BJ (cell line): ENCODE results near the gene ENTPD8. TPM values are rescaled to one million over a fixed set of nuclear protein-coding genes. Genes with fewer than 3 reads are reported as not detected.
A peak's percentile ranks its signal among the peaks of the same experiment; 100 is the strongest.

Experiments used
- CTCF ChIA-PET: fragments of 350-600 bp; formaldehyde crosslinking; extraction: SDS; loops from one replicate; lab custom pipeline; 2021; ENCODE audit warnings: antibody characterized with exemption, inconsistent platforms; lab: Yijun Ruan, JAX
- POLR2A ChIA-PET: fragments of 300-600 bp; sonication (Branson Sonifier 250); formaldehyde crosslinking; extraction: SDS; loops from one replicate; lab custom pipeline; 2021; ENCODE audit warnings: antibody characterized with exemption; lab: Charles Lee
- DNase-seq: peaks from one replicate; pipeline ENCODE4 v3.0.0-alpha.2; 2011; ENCODE audit warnings: low read depth
- H3K27me3 ChIP-seq: 2 replicates; pipeline ENCODE4 v1.6.0; 2011; ENCODE audit warnings: low read length; ENCODE audit not compliant: control insufficient read depth, insufficient read depth
- H3K36me3 ChIP-seq: 2 replicates; pipeline ENCODE4 v1.5.1; 2011; ENCODE audit warnings: low read length; ENCODE audit not compliant: control insufficient read depth, insufficient read depth
- H3K4me3 ChIP-seq: 2 replicates; pipeline ENCODE4 v1.5.1; 2011; ENCODE audit warnings: low read depth, mild to moderate bottlenecking, control low read depth, low read length
- polyA minus RNA-seq: library from RNA; depleted of rRNA, polyadenylated mRNA; stranded (reverse); fragments of >200 nt; gene quantifications from 2 replicates; pipeline ENCODE4 v1.2.3, GENCODE V29; 2011; rRNA and poly(A)+ RNA removed
- polyA plus RNA-seq: library from polyadenylated mRNA; depleted of rRNA; stranded (reverse); fragments of >200 nt; gene quantifications from 2 replicates; pipeline ENCODE4 v1.2.3, GENCODE V29; 2011; rRNA removed
- TF ChIP-seq, protein P1 (sequence below): IDR thresholded peaks from 2 replicates; pipeline ENCODE4 v1.5.1; 2011; ENCODE audit warnings: low read depth, mild to moderate bottlenecking, control low read depth, inconsistent platforms, low read length, moderate library complexity; ENCODE audit not compliant: insufficient read depth

Gene ENTPD8, protein sequence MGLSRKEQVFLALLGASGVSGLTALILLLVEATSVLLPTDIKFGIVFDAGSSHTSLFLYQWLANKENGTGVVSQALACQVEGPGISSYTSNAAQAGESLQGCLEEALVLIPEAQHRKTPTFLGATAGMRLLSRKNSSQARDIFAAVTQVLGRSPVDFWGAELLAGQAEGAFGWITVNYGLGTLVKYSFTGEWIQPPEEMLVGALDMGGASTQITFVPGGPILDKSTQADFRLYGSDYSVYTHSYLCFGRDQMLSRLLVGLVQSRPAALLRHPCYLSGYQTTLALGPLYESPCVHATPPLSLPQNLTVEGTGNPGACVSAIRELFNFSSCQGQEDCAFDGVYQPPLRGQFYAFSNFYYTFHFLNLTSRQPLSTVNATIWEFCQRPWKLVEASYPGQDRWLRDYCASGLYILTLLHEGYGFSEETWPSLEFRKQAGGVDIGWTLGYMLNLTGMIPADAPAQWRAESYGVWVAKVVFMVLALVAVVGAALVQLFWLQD
- polyA plus RNA-seq (not detected in 2 replicates), polyA minus RNA-seq (not detected in 2 replicates)

DNA sequence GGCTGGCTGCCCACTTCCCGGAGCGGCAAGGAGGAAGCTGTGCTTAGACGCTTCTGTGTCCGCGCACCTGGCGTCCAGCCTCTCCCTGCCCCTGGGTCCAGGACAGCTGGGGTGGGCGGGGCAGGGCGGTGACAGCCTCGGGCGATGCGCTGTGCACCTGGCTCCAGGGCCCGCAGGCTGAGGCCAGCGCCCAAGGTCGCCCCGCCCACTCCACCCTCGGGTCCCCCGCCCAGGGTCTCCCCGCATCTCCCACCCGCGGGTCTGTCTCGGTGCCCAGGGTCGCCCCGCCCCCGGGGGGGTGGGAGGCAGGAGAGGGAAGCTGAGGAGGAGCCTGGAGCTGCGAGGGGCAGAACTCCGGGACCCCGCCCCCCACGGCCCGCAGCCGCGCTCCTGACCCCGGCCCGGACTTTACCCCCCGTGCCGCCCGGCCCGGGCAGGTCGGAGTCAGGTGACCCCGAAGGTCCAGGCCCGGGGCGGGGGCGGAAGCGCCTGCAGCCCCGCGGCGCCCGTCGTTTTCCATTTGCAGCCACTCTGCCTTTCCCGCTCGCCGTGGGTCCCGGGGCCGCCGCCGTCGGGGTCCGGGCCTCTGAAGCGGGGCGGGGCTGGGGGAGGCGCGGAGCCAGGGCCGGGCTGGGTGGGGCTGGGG is at the start of gene ENTPD8:
ENTPD8 (minus strand) TSS at position 69 of the 646 bp plus-strand sequence. CDS start 3,072 bp downstream, outside the sequence.
- H3K4me3 ChIP-seq, result peak within 1 kb of the TSS; percentile 35
- CTCF ChIA-PET, result interaction anchor here (3.6 kb wide), 1 partner anchor 18 kb away, joined by 27 read pairs; the partner anchor contains the start of genes EXD3 and NOXA1

DNA sequence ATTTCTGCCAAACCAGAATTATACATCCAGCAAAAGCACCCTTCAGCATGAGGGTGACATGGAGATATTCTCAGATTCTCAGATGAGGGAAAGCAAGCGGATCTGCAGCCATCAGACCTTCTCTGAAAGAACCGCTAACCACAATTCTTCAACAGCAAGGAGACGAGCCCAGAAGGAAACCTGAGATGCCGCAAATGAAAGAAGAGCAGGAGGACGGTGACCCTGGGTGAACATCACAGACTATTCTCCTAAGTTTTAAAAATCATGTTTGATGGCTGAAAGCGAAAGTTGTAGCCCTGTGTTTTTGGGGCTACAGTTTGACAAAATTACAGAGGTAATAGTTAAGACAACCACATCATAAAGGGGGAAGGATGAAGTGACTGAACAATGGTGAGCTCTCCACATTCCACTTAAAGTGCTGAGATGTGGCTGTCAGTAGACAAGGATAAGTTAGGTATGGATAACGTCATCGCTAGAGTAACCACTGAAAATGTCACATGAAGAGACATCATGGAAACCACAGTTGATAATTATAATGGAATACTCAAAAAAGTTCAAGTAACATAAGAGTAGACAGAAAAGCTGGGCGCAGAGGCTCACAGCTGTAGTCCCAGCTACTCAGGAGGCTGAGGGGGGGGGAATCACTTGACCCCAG is 49.5 kb upstream of the ENTPD8 start:
- POLR2A ChIA-PET, result no interaction called here
- no peaks in the 10 kb centered on the region for H3K27me3 ChIP-seq
- no peak overlapping the region for H3K4me3 ChIP-seq
- no peaks in the 10 kb centered on the region for H3K36me3 ChIP-seq
- no peak for DNase-seq
- TF ChIP-seq, protein P1, sequence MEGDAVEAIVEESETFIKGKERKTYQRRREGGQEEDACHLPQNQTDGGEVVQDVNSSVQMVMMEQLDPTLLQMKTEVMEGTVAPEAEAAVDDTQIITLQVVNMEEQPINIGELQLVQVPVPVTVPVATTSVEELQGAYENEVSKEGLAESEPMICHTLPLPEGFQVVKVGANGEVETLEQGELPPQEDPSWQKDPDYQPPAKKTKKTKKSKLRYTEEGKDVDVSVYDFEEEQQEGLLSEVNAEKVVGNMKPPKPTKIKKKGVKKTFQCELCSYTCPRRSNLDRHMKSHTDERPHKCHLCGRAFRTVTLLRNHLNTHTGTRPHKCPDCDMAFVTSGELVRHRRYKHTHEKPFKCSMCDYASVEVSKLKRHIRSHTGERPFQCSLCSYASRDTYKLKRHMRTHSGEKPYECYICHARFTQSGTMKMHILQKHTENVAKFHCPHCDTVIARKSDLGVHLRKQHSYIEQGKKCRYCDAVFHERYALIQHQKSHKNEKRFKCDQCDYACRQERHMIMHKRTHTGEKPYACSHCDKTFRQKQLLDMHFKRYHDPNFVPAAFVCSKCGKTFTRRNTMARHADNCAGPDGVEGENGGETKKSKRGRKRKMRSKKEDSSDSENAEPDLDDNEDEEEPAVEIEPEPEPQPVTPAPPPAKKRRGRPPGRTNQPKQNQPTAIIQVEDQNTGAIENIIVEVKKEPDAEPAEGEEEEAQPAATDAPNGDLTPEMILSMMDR, result no peak
- CTCF ChIA-PET, result interaction anchor here (0.8 kb wide), 1 partner anchor 42 kb away, joined by 3 read pairs; no protein-coding TSS in a partner anchor

More for the DNA sequence above, at the start of gene ENTPD8:
- DNase-seq, result no peak
- POLR2A ChIA-PET, result interaction anchor here (0.6 kb wide), 1 partner anchor 252 kb away, joined by 6 read pairs; no protein-coding TSS in a partner anchor
- Histone ChIP-seq H3K27me3 (no peaks in the 10 kb centered on the region), H3K36me3 (no peaks in the 10 kb centered on the region)
- TF ChIP-seq, protein P1, result no peak

DNA sequence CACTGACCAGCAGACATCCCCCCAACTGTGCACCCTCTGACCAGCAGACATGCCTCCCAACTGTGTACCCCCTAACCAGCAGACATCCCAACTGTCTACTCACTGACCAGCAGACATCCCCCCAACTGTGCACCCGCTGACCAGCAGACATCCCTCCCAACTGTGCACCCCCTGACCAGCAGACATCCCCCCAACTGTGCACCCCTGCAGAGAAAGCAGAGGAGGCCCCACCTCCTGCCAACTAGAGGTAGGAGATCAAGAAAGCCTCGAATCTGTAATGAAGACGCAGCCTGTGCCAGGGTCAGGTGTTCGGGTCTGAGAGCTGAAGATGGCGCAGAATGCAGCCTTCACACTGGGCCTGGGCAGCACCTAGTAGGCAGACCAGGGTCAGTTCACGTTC is 47.7 kb upstream of the ENTPD8 start:
- TF ChIP-seq, protein P1, result no peak
- Histone ChIP-seq H3K27me3 (no peaks in the 10 kb centered on the region), H3K36me3 (no peaks in the 10 kb centered on the region), H3K4me3 (no peak overlapping the region)
- ChIA-PET POLR2A (no interaction called here), CTCF (interaction anchor here (1.3 kb wide), 1 partner anchor 28 kb away, joined by 3 read pairs; no protein-coding TSS in a partner anchor)
- no peak for DNase-seq

DNA sequence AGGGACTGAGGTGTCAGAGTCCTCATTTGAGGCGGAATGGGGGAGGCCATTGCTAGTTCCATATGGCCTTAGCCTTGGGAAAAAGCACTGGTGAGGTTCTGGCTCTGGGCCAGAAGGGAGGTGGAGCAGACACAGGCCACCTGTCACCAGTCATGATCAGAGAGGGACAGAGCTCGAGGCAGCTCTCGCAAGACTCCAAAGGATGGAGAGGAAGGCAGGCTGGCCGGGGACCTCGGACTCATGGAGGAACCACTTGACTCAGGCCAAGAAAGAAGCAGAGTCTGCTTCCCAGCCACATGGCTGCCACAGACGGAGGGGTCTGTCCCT is 47.1 kb upstream of the ENTPD8 start:
- TF ChIP-seq, protein P1, result no peak
- ChIA-PET POLR2A (no interaction called here), CTCF (no interaction called here)
- H3K27me3 ChIP-seq, result no peaks in the 10 kb centered on the region
- DNase-seq, result no peak
- H3K4me3 ChIP-seq, result no peak overlapping the region
- H3K36me3 ChIP-seq, result no peaks in the 10 kb centered on the region
